A673 (cell line): ENCODE results near the gene RNGTT. TPM values are rescaled to one million over a fixed set of nuclear protein-coding genes. Genes with fewer than 3 reads are reported as not detected.

ENCODE experiments used
- BruUV-seq: library from RNA; stranded (reverse); fragments of 400-500 nt; replicated peaks from 2 replicates; lab custom pipeline; 2021; lab: Mats Ljungman, UMichigan
- CTCF ChIA-PET: fragments of 300-600 bp; sonication (Branson Sonifier 250); formaldehyde crosslinking; loops from one replicate; lab custom pipeline; 2022; ENCODE audit warnings: antibody characterized with exemption; lab: Charles Lee
- POLR2A ChIA-PET: fragments of 300-600 bp; sonication (Branson Sonifier 250); formaldehyde crosslinking; loops from one replicate; lab custom pipeline; 2022; ENCODE audit warnings: antibody characterized with exemption; ENCODE audit not compliant: low non-redundant PET; lab: Charles Lee
- DNase-seq: peaks from one replicate; pipeline ENCODE4 v3.0.0-alpha.2; 2015; ENCODE audit warnings: low spot score
- H3K27ac ChIP-seq: fragments of 200-600 bp; sonication (generic); 2 replicates; pipeline ENCODE4 v1.5.1; 2016; ENCODE audit warnings: mixed run types, low read depth, mild to moderate bottlenecking, mixed read lengths, antibody characterized with exemption, low read length; ENCODE audit not compliant: poor library complexity, severe bottlenecking
- H3K27me3 ChIP-seq: fragments of 200-600 bp; sonication (generic); replicated peaks from 2 replicates; pipeline ENCODE4 v1.6.1; 2017; ENCODE audit warnings: mixed run types, low read depth, mild to moderate bottlenecking, mixed read lengths, antibody characterized with exemption, low read length; ENCODE audit not compliant: insufficient read depth, poor library complexity
- H3K36me3 ChIP-seq: fragments of 200-600 bp; sonication (generic); 2 replicates; pipeline ENCODE4 v1.6.1; 2016; ENCODE audit warnings: mixed run types, mild to moderate bottlenecking, mixed read lengths, antibody characterized with exemption, low read length; ENCODE audit not compliant: insufficient read depth, poor library complexity, severe bottlenecking
- H3K4me1 ChIP-seq: fragments of 200-600 bp; sonication (generic); 2 replicates; pipeline ENCODE4 v1.6.1; 2017; ENCODE audit warnings: mixed run types, mild to moderate bottlenecking, mixed read lengths, antibody characterized with exemption, low read length; ENCODE audit not compliant: insufficient read depth, poor library complexity, severe bottlenecking
- H3K4me3 ChIP-seq: fragments of 200-600 bp; sonication (generic); 2 replicates; pipeline ENCODE4 v1.5.1; 2016; ENCODE audit warnings: low read depth, mixed run types, mild to moderate bottlenecking, mixed read lengths, low read length; ENCODE audit not compliant: poor library complexity, severe bottlenecking
- H3K9me3 ChIP-seq: fragments of 200-600 bp; sonication (generic); 2 replicates; pipeline ENCODE4 v1.6.1; 2016; ENCODE audit warnings: mixed run types, low read depth, mild to moderate bottlenecking, mixed read lengths, antibody characterized with exemption, low read length; ENCODE audit not compliant: poor library complexity, severe bottlenecking
- CTCF ChIP-seq: fragments of 300-800, 200-600 bp; sonication (generic); conservative IDR thresholded peaks from 2 replicates; pipeline ENCODE4 v1.5.1; 2017; ENCODE audit warnings: low read depth, mild to moderate bottlenecking, antibody characterized with exemption, low read length, moderate library complexity, mixed read lengths
- EZH2 ChIP-seq: fragments of 200-600 bp; sonication (generic); IDR thresholded peaks from 2 replicates; pipeline ENCODE4 v1.6.1; 2017; ENCODE audit warnings: borderline replicate concordance, low read depth, mild to moderate bottlenecking, mixed read lengths, antibody characterized with exemption, low read length; ENCODE audit not compliant: poor library complexity, severe bottlenecking
- intact Hi-C: fragments of 100-400 bp; cut with micrococcal nuclease; formaldehyde crosslinking; loops from one replicate; pipeline ENCODE4 v1.10.0; 2022; ENCODE audit not compliant: unreplicated experiment
- total RNA-seq: library from RNA; stranded (reverse); gene quantifications from 2 replicates; pipeline ENCODE4 v1.2.3, GENCODE V29; 2021

Gene RNGTT
- total RNA-seq, 1 experiment from 2014 or later = 31.8 TPM

GRCh38 chr6:88586371-88587149 lies 376.9 kb downstream of the RNGTT start:
- no peak for DNase-seq
- TF ChIP-seq CTCF (no peak), EZH2 (no peak)
- no peaks in the 10 kb centered on the region for H3K4me1 ChIP-seq
- no peaks in the 10 kb centered on the region for H3K36me3 ChIP-seq
- H3K27ac ChIP-seq = no peak overlapping the region
- BruUV-seq = no TSS peak
- no peaks in the 10 kb centered on the region for H3K9me3 ChIP-seq
- peaks cover 21% of the 10 kb centered on the region for H3K27me3 ChIP-seq
- H3K4me3 ChIP-seq = no peak overlapping the region
- CTCF ChIA-PET = no interaction called here
- POLR2A ChIA-PET = no interaction called here
- intact Hi-C loops = no loop called here

GRCh38 chr6:88585276-88585692 lies 378.1 kb downstream of the RNGTT start:
- Histone ChIP-seq H3K36me3 (no peaks in the 10 kb centered on the region), H3K9me3 (no peaks in the 10 kb centered on the region), H3K4me3 (no peak overlapping the region), H3K27ac (no peak overlapping the region), H3K27me3 (peaks cover 31% of the 10 kb centered on the region), H3K4me1 (no peaks in the 10 kb centered on the region)
- ChIA-PET CTCF (no interaction called here), POLR2A (no interaction called here)
- intact Hi-C loops = no loop called here
- no peak for DNase-seq
- TF ChIP-seq EZH2 (no peak), CTCF (no peak)
- BruUV-seq = no TSS peak

- H3K9me3 ChIP-seq = no peaks in the 10 kb centered on the region
- ChIA-PET CTCF (no interaction called here), POLR2A (no interaction called here)
- H3K4me1 ChIP-seq = no peaks in the 10 kb centered on the region
- no peak overlapping the region for H3K27ac ChIP-seq
- intact Hi-C loops = no loop called here
- no peaks in the 10 kb centered on the region for H3K36me3 ChIP-seq
- no peak for TF ChIP-seq EZH2
- TF ChIP-seq CTCF = no peak
- DNase-seq = no peak
- no TSS peak for BruUV-seq
- peaks cover 32% of the 10 kb centered on the region for H3K27me3 ChIP-seq
- no peak overlapping the region for H3K4me3 ChIP-seq
Measured at GRCh38 chr6:88584581-88585275, 378.7 kb downstream of the RNGTT start.
